ENCODE measurements around the gene ZPBP2. TPM values are rescaled to one million over a fixed set of nuclear protein-coding genes. Genes with fewer than 3 reads are reported as not detected.
"Not testable (repeated sequence)": the region's sequence is repeated elsewhere in the genome, so short reads cannot be mapped to it uniquely, and the experiment has no call there.

The ZPBP2 gene
- total and polyA plus RNA-seq, 8 donors, result not detected

DNA sequence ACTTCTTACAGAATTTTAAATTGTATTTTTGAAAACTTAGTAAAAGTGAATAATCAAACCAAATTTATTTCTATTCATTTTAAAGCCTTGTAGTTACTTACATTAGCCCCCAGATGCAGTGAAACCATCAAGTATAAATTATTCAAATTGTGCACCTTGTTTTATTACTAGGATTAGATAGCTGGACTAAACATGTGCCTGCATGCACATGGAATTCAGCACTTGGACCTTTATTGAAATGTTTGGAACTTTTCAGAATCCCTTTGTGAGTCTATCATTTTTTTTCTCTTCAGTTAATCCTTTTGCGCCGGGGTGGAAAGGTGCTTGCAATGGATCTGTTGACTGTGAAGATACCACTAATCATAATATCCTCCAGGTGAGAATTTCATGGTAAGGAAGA, 4.7 kb downstream of the ZPBP2 start:
- DNase-seq (no peak), ATAC-seq (no peak)
- Histone ChIP-seq H3K4me3 (no peak overlapping the region), H3K9me3 (peaks cover 0 to 3% of the 10 kb centered on the region in 2 donors), H3K36me3 (no peaks in the 10 kb centered on the region), H3K4me1 (no peaks in the 10 kb centered on the region), H3K27ac (no peak overlapping the region), H3K27me3 (peaks cover 12 to 52% of the 10 kb centered on the region in 2 donors)
- intact Hi-C loops (cut with DNase I), result no loop called here
- TF ChIP-seq CTCF (IDR thresholded peaks at IDR 0.05), result no peak

GRCh38 chr17:39886102-39886501, 18.1 kb downstream of the ZPBP2 start:
- H3K4me1 ChIP-seq; ATAC-seq; H3K9me3 ChIP-seq; intact Hi-C loops (cut with DNase I); DNase-seq; H3K27ac ChIP-seq; H3K4me3 ChIP-seq; H3K36me3 ChIP-seq: not testable (repeated sequence)
- peaks cover 0 to 20% of the 10 kb centered on the region in 2 donors for H3K27me3 ChIP-seq

DNA sequence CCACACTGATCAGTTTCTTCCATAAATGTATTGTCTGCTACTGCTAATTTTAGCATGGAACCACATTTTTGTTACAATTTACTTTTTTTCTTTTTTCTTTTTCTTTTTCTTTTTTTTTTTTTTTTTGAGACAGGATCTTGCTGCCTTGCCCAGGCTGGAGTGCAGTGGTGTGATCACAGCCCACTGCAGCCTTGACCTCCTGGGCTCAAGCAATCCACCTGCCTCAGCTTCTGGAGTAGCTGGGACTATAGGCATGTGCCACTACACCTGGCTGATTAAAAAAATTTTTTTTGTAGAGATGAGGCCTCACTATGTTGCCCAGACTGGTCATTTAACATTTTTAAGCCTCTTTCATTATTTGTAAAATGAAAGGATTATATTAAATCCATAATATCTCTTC, 19.1 kb downstream of the ZPBP2 start:
- H3K9me3 ChIP-seq, result no peaks in the 10 kb centered on the region
- no peaks in the 10 kb centered on the region for H3K4me1 ChIP-seq
- no peak overlapping the region for H3K27ac ChIP-seq
- no peak for TF ChIP-seq CTCF (IDR thresholded peaks at IDR 0.05)
- no peaks in the 10 kb centered on the region for H3K36me3 ChIP-seq
- no peak overlapping the region for H3K4me3 ChIP-seq
- ATAC-seq (no peak), DNase-seq (no peak)
- H3K27me3 ChIP-seq, result peaks cover 0 to 29% of the 10 kb centered on the region in 2 donors
- intact Hi-C loops (cut with DNase I), result no loop called here

DNA sequence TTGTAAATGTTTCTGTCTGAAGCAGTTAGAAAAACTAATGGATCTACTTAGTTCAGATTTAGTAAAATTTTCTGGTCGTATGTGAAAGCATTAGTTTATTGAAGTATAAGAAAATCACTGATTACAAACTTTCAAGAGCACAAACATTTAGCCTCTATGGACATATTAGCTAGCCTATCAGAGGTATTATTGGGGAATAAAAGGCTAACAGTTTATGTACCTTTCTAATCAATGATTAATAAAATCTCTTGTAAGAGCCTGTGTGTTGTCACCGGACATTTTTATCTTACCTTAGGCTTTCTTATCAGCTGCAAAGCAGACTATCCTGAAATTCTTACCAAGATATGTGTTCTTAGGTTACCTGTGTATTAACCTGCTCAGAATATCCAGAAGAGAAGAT, 21.2 kb downstream of the ZPBP2 start:
- intact Hi-C loops (cut with DNase I), result no loop called here
- H3K36me3 ChIP-seq, result no peaks in the 10 kb centered on the region
- DNase-seq, result no peak
- H3K9me3 ChIP-seq, result no peaks in the 10 kb centered on the region
- H3K27me3 ChIP-seq, result peaks cover 0 to 29% of the 10 kb centered on the region in 2 donors
- H3K27ac ChIP-seq, result no peak overlapping the region
- no peaks in the 10 kb centered on the region for H3K4me1 ChIP-seq
- TF ChIP-seq CTCF (IDR thresholded peaks at IDR 0.05), result no peak
- H3K4me3 ChIP-seq, result no peak overlapping the region
- ATAC-seq, result no peak

DNA sequence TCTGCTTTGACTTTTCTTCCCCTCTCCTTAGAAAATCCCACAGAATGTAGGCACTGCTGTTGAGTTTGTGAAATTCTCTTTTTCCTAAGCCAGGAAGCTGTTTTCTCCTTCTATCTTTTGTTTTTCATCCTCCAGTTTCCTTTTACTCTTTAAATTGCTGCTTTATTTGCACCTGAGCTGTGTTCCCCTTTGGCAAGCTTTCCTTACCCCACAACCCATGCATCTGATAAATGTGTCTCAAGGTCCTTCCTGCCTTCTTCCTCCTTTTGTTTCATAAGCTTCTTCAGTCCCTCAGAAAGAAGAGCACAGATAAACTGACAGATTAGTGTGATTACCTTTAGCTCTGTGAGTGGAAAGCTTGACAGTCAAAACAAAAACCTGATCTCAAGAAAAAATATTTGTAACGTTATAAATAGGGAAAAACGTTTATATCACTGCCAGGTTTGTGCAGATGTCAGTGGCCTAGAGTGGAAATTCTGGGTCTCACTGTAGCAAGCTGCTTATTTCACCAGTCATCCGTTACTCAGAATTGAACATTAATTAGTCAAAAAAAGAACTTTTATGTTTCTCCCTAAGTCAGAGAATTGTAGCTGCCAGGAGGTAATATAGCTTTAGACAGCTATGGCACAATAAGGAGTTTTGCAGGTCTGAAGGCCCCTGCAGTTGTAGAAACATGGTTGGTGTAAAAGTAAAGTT, 26.8 kb downstream of the ZPBP2 start:
- no peak for ATAC-seq
- intact Hi-C loops (cut with DNase I), result no loop called here
- Histone ChIP-seq H3K4me1 (no peaks in the 10 kb centered on the region), H3K4me3 (no peak overlapping the region), H3K27ac (no peak overlapping the region), H3K27me3 (peaks cover 0 to 17% of the 10 kb centered on the region in 2 donors), H3K36me3 (no peaks in the 10 kb centered on the region), H3K9me3 (no peaks in the 10 kb centered on the region)
- no peak for TF ChIP-seq CTCF (IDR thresholded peaks at IDR 0.05)
- DNase-seq, result no peak

DNA sequence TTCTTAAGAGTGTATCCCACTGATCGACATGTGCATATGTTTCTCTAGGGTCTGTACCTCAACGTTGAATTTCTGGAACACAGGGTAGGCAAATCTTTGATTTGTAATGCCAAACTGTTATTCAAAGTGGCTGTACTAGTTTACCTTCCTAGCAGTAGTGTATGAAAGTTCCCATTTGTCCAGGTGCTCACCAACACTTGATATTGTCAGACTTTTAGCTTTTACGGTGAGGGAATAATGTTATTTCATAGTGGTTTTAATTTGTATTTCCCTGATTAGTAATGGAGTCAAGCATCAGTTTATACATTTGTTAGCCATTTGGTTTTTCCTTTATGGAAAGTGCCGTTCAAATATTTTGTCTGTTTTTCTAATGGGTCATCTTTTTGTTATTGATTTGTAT, 30.1 kb downstream of the ZPBP2 start:
- H3K27ac ChIP-seq, result no peak overlapping the region
- H3K4me1 ChIP-seq, result no peaks in the 10 kb centered on the region
- ATAC-seq (no peak), DNase-seq (no peak)
- no peaks in the 10 kb centered on the region for H3K9me3 ChIP-seq
- no peak for TF ChIP-seq CTCF (IDR thresholded peaks at IDR 0.05)
- intact Hi-C loops (cut with DNase I), result no loop called here
- H3K36me3 ChIP-seq, result no peaks in the 10 kb centered on the region
- no peak overlapping the region for H3K4me3 ChIP-seq
- no peaks in the 10 kb centered on the region for H3K27me3 ChIP-seq

All from left lung (tissue), 10 donors.